CD4-positive, alpha-beta T cell treated with Interleukin-10 for 1 hour (primary cell): Measurements from ENCODE around the gene L3MBTL1.
"Not testable (repeated sequence)": the region's sequence is repeated elsewhere in the genome, so short reads cannot be mapped to it uniquely, and the experiment has no call there.

Experiments
- DNase-seq: peaks from one replicate; pipeline ENCODE4 v3.0.0-alpha.2; 2020

Gene L3MBTL1

DNA sequence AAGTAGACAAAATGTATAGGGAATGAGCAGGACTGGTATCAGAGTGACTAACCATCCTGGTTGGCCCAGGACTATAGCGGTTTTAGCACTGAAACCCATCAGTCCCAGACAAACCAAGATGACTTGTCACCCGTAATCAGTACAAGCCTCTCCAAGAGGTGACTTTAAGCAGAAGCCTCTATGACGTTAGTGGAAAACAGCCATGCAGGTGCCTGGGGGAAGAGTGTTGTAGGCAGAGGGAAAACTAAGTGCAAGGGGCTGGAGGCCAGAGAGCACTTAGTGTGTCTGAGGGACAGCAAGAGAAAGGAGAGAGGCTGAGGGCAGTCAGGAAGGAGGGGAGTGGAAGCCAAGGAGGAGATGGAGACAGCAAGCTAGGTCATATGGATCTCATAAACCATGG, 53.5 kb downstream of the L3MBTL1 start:
- no peak for DNase-seq

GRCh38 chr20:43563429-43563828, 55.9 kb downstream of the L3MBTL1 start:
- DNase-seq = no peak

- DNase-seq = no peak
These were observed 56.5 kb downstream of the L3MBTL1 start for GRCh38 chr20:43563991-43564390.

DNA sequence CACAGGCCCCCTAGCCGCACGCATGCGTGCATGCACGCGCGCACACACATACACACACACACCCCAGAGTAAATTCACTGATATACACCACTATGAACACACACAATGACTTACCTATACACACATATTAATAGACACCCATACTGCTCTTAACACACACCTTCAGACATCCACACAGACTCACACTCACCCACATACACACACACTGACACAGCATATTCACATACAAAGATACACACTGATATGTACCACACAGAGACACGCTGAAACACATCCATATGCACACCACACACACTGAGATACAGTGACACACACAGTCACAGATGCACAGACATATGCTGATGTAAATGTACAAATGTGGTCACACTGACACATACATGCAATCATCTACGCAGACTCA, 57.0 kb downstream of the L3MBTL1 start:
- DNase-seq = no peak

DNA sequence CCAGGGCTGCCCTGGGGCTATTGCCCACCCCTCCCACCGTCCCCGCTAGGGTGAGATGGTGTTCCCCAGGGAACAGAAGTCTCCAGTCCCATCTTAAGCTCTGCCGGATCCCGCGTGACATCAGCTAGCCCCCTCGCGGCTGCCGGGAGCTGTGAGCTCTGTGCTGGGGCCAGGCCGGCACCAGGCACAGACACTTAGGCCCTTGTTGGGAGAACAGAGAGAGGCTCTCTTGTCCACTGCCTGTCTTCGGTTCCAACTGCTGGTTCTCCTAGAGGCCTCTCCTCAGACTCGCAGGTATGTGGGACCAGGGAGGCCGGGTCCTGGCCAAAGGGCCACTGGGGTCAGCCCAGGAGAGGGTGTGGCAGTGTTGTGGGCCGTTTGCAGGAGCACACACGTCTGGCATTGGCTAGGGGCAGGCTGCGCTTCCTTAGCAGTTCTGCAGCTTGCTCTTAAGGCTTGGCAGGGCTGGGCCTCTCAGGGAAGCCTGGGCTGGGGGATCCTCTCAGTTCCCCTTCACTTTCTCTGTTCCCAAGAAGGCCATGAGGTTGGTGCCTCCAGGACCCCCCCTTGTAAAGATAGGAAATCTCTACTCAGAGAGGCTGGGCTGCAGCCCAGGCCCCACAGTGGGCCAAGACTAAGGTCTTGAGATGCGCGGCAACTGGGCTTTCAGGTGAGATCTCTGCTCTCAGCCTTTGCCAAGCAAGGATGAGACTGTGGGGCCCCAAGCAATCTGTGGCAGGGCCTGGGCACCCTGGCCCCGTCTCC, 57.7 kb downstream of the L3MBTL1 start:
- no peak for DNase-seq

DNA sequence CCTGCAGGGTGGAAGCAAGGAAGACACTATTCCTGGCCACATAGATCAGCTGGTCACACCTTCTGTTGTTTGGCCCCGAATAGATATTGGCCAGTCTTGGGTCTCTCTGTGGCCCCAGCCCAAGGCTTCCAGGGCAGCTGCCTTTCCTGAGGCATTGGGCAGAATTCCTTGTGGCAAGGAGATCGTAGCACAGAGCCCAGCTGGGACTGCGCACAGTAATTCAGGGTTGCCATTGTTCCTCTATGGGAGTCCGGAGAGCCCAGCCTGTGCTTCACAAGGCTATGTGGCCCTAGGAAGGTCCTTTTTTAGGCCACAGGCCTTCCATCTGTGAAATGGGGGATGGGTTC, 58.2 kb downstream of the L3MBTL1 start:
- DNase-seq = no peak

DNA sequence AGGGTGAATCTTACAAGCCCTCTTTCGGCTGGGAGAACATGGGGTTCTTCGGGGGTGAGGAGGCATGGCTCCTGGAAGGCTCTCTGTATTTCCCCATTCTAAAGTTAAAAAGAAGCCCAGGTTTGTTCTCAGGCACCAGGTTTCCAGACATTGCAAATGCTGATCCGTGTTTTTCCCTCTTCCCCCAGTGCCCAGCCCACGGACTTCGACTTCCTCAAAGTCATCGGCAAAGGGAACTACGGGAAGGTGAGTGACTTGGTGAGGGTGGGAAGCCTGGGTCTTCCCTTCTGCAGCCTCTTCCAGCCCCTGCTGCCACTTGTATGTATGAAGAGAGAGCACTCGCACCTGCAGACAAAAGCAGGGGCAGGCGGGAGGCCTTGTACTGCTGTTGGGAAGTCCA, 60.0 kb downstream of the L3MBTL1 start:
- no peak for DNase-seq

GRCh38 chr20:43568706-43569105, 61.2 kb downstream of the L3MBTL1 start:
- no peak for DNase-seq

- DNase-seq = no peak
These were observed 61.8 kb downstream of the L3MBTL1 start for GRCh38 chr20:43569282-43569681.

GRCh38 chr20:43570496-43570895, 63.0 kb downstream of the L3MBTL1 start:
- no peak for DNase-seq

DNA sequence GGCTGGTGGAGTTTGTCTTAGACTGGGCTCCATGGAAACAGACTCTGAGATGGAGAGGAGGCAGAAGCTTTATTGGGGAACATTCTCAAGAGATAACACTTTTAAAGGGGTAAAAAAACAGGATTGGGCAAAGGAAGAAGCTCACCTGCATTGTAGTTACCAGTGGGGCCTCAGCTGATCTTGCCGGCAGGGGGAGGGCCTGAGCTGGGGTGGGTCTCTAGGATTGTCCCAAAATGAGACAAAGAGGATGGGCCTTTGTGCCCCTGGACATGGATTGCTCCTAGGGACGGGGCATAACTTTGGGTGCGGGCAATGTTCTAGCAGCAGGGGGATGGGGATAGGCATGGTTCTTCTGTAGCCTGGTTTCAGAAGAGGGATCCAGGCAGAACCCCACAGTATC, 63.8 kb downstream of the L3MBTL1 start:
- no peak for DNase-seq

GRCh38 chr20:43571771-43572170, 64.3 kb downstream of the L3MBTL1 start:
- DNase-seq = no peak

DNA sequence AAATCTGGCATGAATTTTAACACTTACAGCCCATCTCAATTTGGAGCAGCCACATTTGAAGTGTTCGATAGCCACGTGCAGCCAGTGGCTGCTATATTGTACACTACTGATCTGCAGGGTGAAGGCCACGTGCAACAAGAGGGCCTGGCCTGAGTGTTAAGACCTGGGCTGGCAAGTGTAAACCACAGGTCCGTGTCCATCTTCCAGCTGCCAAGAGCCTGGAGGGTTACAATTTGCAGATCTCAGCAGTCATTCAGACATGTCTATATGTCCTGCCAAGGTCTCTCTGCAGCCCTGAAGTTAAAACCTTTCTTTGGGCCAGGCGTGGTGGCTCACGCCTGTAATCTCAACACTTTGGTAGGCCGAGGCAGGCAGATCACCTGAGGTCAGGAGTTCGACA, 65.4 kb downstream of the L3MBTL1 start:
- no peak for DNase-seq

- no peak for DNase-seq
These were observed 68.6 kb downstream of the L3MBTL1 start for GRCh38 chr20:43576108-43576507.

GRCh38 chr20:43579861-43580793, 72.6 kb downstream of the L3MBTL1 start:
- DNase-seq = no peak

GRCh38 chr20:43583133-43583864, 75.8 kb downstream of the L3MBTL1 start:
- no peak for DNase-seq

GRCh38 chr20:43583982-43584432, 76.5 kb downstream of the L3MBTL1 start:
- DNase-seq = no peak

DNA sequence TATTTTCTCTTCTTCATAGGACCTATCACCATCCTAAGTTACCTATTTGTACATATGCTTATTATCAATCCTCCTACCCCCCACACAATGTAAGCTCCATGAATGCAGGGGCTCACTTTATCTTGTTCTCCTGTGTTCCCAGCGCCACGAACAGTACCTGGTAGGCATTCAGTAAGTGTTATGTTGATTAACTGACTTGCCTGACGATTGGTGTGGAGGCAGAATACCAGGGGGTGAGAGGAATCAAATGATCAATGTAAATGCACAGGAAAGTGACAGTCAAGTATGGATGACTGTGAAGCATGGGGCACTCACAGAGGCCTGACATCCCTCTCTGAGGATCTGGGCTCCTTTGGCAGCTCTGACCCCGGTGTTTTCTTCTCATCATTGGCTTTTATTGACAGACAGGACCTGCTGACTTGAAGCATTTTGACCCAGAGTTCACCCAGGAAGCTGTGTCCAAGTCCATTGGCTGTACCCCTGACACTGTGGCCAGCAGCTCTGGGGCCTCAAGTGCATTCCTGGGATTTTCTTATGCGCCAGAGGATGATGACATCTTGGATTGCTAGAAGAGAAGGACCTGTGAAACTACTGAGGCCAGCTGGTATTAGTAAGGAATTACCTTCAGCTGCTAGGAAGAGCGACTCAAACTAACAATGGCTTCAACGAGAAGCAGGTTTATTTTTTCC, 77.1 kb downstream of the L3MBTL1 start:
- DNase-seq = no peak

- DNase-seq = no peak
These were observed 79.1 kb downstream of the L3MBTL1 start for GRCh38 chr20:43586641-43587040.

GRCh38 chr20:43588526-43588925, 81.0 kb downstream of the L3MBTL1 start:
- not testable (repeated sequence) for DNase-seq

DNA sequence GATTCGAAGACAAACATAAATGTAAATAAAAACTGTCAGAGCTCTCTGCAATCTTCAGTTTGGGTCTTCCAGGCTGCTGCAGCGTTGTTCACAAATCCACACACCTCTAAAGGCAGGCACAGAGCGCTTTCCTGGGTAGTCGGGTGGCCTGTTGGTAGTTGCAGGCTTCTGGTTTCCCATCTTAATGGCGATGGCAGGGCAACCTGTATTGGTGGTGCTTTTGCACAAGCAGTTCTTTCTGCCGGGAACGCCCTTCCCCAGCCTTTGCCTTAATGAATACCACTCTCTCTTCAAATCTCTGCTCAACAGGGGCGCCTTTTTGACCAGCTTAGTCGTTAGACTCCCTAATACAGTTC, 82.5 kb downstream of the L3MBTL1 start:
- DNase-seq = no peak

DNA sequence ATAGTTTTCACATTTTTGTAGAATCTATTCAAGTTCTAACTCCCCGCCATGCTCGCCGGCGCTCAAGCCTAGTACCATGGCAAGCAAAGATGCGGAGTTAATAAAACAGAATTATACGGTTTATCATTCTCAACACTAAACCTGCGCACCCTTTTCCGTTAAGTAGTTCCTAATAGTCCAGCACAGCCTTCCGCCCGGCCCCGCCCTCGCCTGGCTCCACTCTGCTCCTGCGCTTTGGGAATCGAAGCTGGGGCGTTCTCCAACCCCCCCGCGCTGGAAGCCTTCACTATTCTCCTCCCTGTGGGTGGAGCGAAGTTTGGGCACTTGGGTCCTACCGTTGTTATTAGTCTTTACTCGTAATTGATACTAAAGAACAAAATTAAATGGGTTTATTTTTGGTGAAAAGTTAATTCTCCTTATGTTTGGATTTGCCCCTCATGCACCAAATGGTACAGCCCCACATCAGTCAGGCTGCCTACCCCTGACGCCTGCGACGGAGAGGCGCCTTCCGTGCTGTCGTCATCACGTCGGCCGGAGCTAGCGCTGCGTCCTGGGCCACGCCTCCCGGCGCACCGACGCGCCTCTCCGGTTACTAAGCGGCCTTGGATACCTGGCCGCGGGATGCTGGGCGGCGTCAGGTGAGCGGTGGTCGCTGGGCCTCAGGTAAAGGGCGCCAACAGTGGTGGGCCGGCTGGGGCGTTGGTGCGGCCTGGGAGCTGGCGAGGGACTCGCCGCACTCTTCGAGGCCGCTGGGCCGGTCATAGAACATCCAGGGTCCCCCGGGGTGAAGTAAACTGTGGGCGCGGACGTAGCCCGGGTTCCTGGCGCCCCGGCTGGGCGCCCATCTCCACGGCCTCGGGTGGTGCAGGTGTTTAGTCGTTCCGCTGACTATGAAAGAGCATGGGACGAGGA, 83.2 kb downstream of the L3MBTL1 start, which contains the start of gene IFT52:
TSS of gene IFT52 (plus strand) at position 546 of the 912 bp plus-strand sequence. CDS start 3,762 bp downstream, outside the sequence.
- peak; percentile 89 for DNase-seq
